Upper lobe of right lung (tissue), 1 donor: ENCODE data around the gene CDH13. TPM values are rescaled to one million over a fixed set of nuclear protein-coding genes. Genes with fewer than 3 reads are reported as not detected.

Experiments
- ATAC-seq: fragments of 200-7000 bp; cut with Tn5 transposase; one replicate; pipeline ENCODE4 v1.9.1; 2020; ENCODE audit warnings: mild to moderate bottlenecking, moderate library complexity
- DNase-seq: peaks from one replicate; pipeline ENCODE4 v3.0.0-alpha.2; 2020
- H3K27ac ChIP-seq: fragments of 200-600 bp; one replicate; pipeline ENCODE4 v1.8.0; 2022
- H3K27me3 ChIP-seq: fragments of 200-600 bp; one replicate; pipeline ENCODE4 v1.8.0; 2022; ENCODE audit warnings: mild to moderate bottlenecking
- H3K36me3 ChIP-seq: fragments of 200-600 bp; one replicate; pipeline ENCODE4 v1.8.0; 2022
- H3K4me1 ChIP-seq: fragments of 200-600 bp; one replicate; pipeline ENCODE4 v1.8.0; 2022
- H3K4me3 ChIP-seq: fragments of 200-600 bp; one replicate; pipeline ENCODE4 v1.8.0; 2022; ENCODE audit warnings: mild to moderate bottlenecking
- H3K9me3 ChIP-seq: fragments of 200-600 bp; one replicate; pipeline ENCODE4 v1.8.0; 2022
- CTCF ChIP-seq: fragments of 200-600 bp; IDR thresholded peaks from one replicate; pipeline ENCODE4 v1.8.0; 2022; ENCODE audit warnings: antibody characterized with exemption
- intact Hi-C: fragments of 100-400 bp; cut with DNase I; formaldehyde crosslinking; loops from one replicate; pipeline ENCODE4 v1.11.0; 2022
- total RNA-seq: library from RNA; stranded (reverse); fragmentation: NEBNext Ultra II Directional; extraction: Animal tissue kit (Norgen Biotek cat#: 25700); gene quantifications from one replicate; pipeline ENCODE4 v1.2.1, GENCODE V29; 2021
- donor health status: DM: no; HTN: yes; CAD: no; lungs with severe emphysema.

The CDH13 gene
- total RNA-seq, 1 donor from 2014 or later = 27.2 TPM

- intact Hi-C loops = no loop called here
- no peaks in the 10 kb centered on the region for H3K9me3 ChIP-seq
- TF ChIP-seq CTCF = no peak
- no peaks in the 10 kb centered on the region for H3K36me3 ChIP-seq
- H3K27me3 ChIP-seq = no peaks in the 10 kb centered on the region
- no peaks in the 10 kb centered on the region for H3K4me1 ChIP-seq
- H3K27ac ChIP-seq = no peak overlapping the region
- no peak for ATAC-seq
- no peak overlapping the region for H3K4me3 ChIP-seq
- DNase-seq = no peak
Observed at GRCh38 chr16:82949016-82949415, 322.2 kb downstream of the CDH13 start.

GRCh38 chr16:82953517-82953916 is 326.7 kb downstream of the CDH13 start:
- intact Hi-C loops = no loop called here
- H3K4me3 ChIP-seq = no peak overlapping the region
- DNase-seq = no peak
- H3K27ac ChIP-seq = no peak overlapping the region
- H3K36me3 ChIP-seq = no peaks in the 10 kb centered on the region
- no peaks in the 10 kb centered on the region for H3K27me3 ChIP-seq
- no peaks in the 10 kb centered on the region for H3K9me3 ChIP-seq
- H3K4me1 ChIP-seq = no peaks in the 10 kb centered on the region
- no peak for TF ChIP-seq CTCF
- no peak for ATAC-seq

- no peaks in the 10 kb centered on the region for H3K9me3 ChIP-seq
- H3K36me3 ChIP-seq = no peaks in the 10 kb centered on the region
- H3K4me3 ChIP-seq = no peak overlapping the region
- no peak overlapping the region for H3K27ac ChIP-seq
- H3K4me1 ChIP-seq = no peaks in the 10 kb centered on the region
- ATAC-seq = no peak
- no peaks in the 10 kb centered on the region for H3K27me3 ChIP-seq
- intact Hi-C loops = no loop called here
- no peak for DNase-seq
- TF ChIP-seq CTCF = no peak
Observed at GRCh38 chr16:82954224-82954929, 327.6 kb downstream of the CDH13 start.

GRCh38 chr16:82955741-82956348 is 329.1 kb downstream of the CDH13 start:
- TF ChIP-seq CTCF = no peak
- Histone ChIP-seq H3K36me3 (no peaks in the 10 kb centered on the region), H3K4me1 (no peaks in the 10 kb centered on the region), H3K9me3 (no peaks in the 10 kb centered on the region), H3K27ac (no peak overlapping the region), H3K4me3 (no peak overlapping the region), H3K27me3 (no peaks in the 10 kb centered on the region)
- intact Hi-C loops = no loop called here
- no peak for ATAC-seq
- no peak for DNase-seq

GRCh38 chr16:82957212-82957611 is 330.4 kb downstream of the CDH13 start:
- Histone ChIP-seq H3K4me3 (no peak overlapping the region), H3K4me1 (no peaks in the 10 kb centered on the region), H3K36me3 (no peaks in the 10 kb centered on the region), H3K9me3 (no peaks in the 10 kb centered on the region), H3K27ac (no peak overlapping the region), H3K27me3 (no peaks in the 10 kb centered on the region)
- TF ChIP-seq CTCF = no peak
- DNase-seq (no peak), ATAC-seq (no peak)
- intact Hi-C loops = no loop called here
